DND-41 (cell line): Measurements from ENCODE around the gene NR6A1.

Experiments
- ATAC-seq: fragments of 200-7000 bp; cut with Tn5 transposase; 3 replicates; pipeline ENCODE4 v1.9.1; 2021; ENCODE audit warnings: low read depth; ENCODE audit not compliant: insufficient read depth
- DNase-seq: peaks from one replicate; pipeline ENCODE4 v3.0.0-alpha.2; 2020
- H2AFZ ChIP-seq: 2 replicates; pipeline ENCODE4 v1.6.0; 2012; ENCODE audit warnings: low read depth, low read length
- H3K27ac ChIP-seq: 2 replicates; pipeline ENCODE4 v1.5.1; 2012; ENCODE audit warnings: low read length, inconsistent platforms
- H3K27me3 ChIP-seq: fragments of 200-600 bp; sonication (generic); 2 replicates; pipeline ENCODE4 v1.6.0; 2012; ENCODE audit warnings: low read length, mild to moderate bottlenecking, inconsistent platforms; ENCODE audit not compliant: insufficient read depth, poor library complexity
- H3K36me3 ChIP-seq: 2 replicates; pipeline ENCODE4 v1.5.1; 2012; ENCODE audit warnings: low read length, inconsistent platforms; ENCODE audit not compliant: insufficient read depth
- H3K4me1 ChIP-seq: 2 replicates; pipeline ENCODE4 v1.5.1; 2012; ENCODE audit warnings: mild to moderate bottlenecking, low read length; ENCODE audit not compliant: insufficient read depth
- H3K4me2 ChIP-seq: 2 replicates; pipeline ENCODE4 v1.6.0; 2012; ENCODE audit warnings: mild to moderate bottlenecking, moderate library complexity, low read length, inconsistent platforms; ENCODE audit not compliant: insufficient read depth
- H3K4me3 ChIP-seq, 2 experiments: fragments of 200-600 bp in 1 of 2; shearing (Covaris generic) in 1 of 2; 2 replicates each; pipeline ENCODE4 v1.5.1; 2012 to 2016; ENCODE audit warnings: inconsistent platforms in 2 of 2, low read length in 2 of 2, mild to moderate bottlenecking in 2 of 2, low read depth in 1 of 2, moderate library complexity in 1 of 2
- H3K79me2 ChIP-seq: 2 replicates; pipeline ENCODE4 v1.6.0; 2012; ENCODE audit warnings: low read length, inconsistent platforms; ENCODE audit not compliant: insufficient read depth
- H3K9ac ChIP-seq: 2 replicates; pipeline ENCODE4 v1.6.0; 2012; ENCODE audit warnings: low read depth, mild to moderate bottlenecking, inconsistent platforms, low read length, moderate library complexity
- H3K9me3 ChIP-seq: 2 replicates; pipeline ENCODE4 v1.5.1; 2012; ENCODE audit warnings: low read length, moderate library complexity, mild to moderate bottlenecking, inconsistent platforms; ENCODE audit not compliant: insufficient read depth, severe bottlenecking
- H4K20me1 ChIP-seq: 2 replicates; pipeline ENCODE4 v1.6.0; 2012; ENCODE audit warnings: low read length; ENCODE audit not compliant: insufficient read depth
- EZH2 ChIP-seq: IDR thresholded peaks from 3 replicates; pipeline ENCODE4 v1.6.1; 2012; ENCODE audit warnings: borderline replicate concordance, low read depth, mild to moderate bottlenecking, moderate library complexity, low read length, inconsistent platforms; ENCODE audit not compliant: severe bottlenecking
- TF ChIP-seq, protein P1 (sequence below): IDR thresholded peaks from 2 replicates; pipeline ENCODE4 v1.5.1; 2012; ENCODE audit warnings: borderline replicate concordance, low read length, moderate library complexity, mild to moderate bottlenecking; ENCODE audit not compliant: poor library complexity, severe bottlenecking; ENCODE audit errors: extremely low read depth

NR6A1 gene

DNA sequence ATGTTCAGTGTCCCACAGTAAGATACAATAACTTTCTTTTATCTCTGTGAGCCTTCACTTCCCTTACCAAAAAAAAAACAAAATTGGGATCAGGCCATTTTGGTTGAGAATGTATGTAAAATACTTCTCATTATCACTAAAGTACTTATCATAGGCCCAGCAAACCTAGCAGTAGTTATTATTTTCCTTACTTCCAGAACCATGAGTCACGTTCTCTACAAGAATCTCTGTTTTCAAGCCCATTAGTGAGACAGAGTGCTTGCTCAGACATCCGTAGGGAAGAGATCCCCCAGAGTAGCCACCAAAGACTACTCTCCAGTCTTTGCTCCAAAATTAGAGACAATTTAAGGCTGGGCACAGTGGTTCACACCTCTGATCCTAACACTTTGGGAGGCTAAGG lies 160.0 kb downstream of the NR6A1 start:
- Histone ChIP-seq H3K9ac (no peak overlapping the region), H3K9me3 (no peaks in the 10 kb centered on the region), H3K4me3 (no peak overlapping the region), H3K4me1 (no peaks in the 10 kb centered on the region), H3K4me2 (no peak overlapping the region), H3K36me3 (no peaks in the 10 kb centered on the region), H2AFZ (no peak overlapping the region), H3K27ac (no peak overlapping the region), H4K20me1 (no peaks in the 10 kb centered on the region), H3K27me3 (no peaks in the 10 kb centered on the region), H3K79me2 (no peaks in the 10 kb centered on the region)
- ATAC-seq = no peak
- TF ChIP-seq, protein P1, sequence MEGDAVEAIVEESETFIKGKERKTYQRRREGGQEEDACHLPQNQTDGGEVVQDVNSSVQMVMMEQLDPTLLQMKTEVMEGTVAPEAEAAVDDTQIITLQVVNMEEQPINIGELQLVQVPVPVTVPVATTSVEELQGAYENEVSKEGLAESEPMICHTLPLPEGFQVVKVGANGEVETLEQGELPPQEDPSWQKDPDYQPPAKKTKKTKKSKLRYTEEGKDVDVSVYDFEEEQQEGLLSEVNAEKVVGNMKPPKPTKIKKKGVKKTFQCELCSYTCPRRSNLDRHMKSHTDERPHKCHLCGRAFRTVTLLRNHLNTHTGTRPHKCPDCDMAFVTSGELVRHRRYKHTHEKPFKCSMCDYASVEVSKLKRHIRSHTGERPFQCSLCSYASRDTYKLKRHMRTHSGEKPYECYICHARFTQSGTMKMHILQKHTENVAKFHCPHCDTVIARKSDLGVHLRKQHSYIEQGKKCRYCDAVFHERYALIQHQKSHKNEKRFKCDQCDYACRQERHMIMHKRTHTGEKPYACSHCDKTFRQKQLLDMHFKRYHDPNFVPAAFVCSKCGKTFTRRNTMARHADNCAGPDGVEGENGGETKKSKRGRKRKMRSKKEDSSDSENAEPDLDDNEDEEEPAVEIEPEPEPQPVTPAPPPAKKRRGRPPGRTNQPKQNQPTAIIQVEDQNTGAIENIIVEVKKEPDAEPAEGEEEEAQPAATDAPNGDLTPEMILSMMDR = no peak
- no peak for TF ChIP-seq EZH2
- no peak for DNase-seq

DNA sequence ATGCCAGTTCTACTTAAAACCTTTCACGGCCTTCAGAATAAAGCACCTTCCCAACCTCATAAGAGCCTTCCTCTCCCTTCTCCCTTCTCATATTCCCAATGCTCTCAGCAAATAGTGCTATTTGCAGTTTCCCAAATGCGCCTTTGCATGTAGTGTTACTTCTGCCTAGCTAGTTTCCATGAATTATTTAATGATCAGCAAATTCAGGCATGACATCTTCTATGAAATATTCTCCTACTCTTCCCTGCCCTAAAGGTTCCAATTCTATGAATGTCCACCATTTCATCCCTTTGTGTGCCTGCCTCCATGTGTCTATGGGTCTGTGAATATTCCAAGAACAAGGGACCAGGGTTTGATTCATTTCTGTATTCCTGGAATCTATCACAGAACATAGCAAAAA lies 165.1 kb downstream of the NR6A1 start:
- H3K9me3 ChIP-seq = no peaks in the 10 kb centered on the region
- H3K27ac ChIP-seq = no peak overlapping the region
- H3K4me3 ChIP-seq = no peak overlapping the region
- no peak for ATAC-seq
- no peaks in the 10 kb centered on the region for H4K20me1 ChIP-seq
- H2AFZ ChIP-seq = no peak overlapping the region
- H3K27me3 ChIP-seq = no peaks in the 10 kb centered on the region
- no peaks in the 10 kb centered on the region for H3K4me1 ChIP-seq
- no peak for DNase-seq
- TF ChIP-seq, protein P1 = no peak
- no peak for TF ChIP-seq EZH2
- no peaks in the 10 kb centered on the region for H3K79me2 ChIP-seq
- H3K4me2 ChIP-seq = no peak overlapping the region
- no peak overlapping the region for H3K9ac ChIP-seq
- H3K36me3 ChIP-seq = no peaks in the 10 kb centered on the region

DNA sequence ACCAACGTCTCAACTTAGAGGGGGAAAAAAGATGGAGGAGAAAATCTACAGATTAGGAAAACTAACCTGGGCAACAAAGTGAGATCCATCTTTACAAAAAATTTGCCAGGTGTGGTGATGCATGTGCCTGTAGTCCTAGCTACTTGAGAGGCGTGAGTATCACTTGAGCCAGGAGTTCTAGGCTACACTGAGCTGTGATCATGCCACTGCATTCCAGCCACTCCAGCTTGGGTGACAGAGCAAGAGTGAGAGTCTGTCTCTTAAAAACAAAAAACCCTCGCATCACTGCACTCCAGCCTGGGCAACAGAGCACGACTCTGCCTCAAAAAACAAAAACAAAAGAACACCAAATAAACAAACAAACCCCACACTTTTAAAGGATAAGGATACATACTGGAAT lies 165.9 kb downstream of the NR6A1 start:
- Histone ChIP-seq H3K79me2 (no peaks in the 10 kb centered on the region), H2AFZ (no peak overlapping the region), H3K36me3 (no peaks in the 10 kb centered on the region), H3K27me3 (no peaks in the 10 kb centered on the region), H3K9me3 (no peaks in the 10 kb centered on the region), H3K4me3 (no peak overlapping the region), H3K9ac (no peak overlapping the region), H4K20me1 (no peaks in the 10 kb centered on the region), H3K4me1 (no peaks in the 10 kb centered on the region), H3K27ac (no peak overlapping the region), H3K4me2 (no peak overlapping the region)
- TF ChIP-seq, protein P1 = no peak
- TF ChIP-seq EZH2 = no peak
- DNase-seq = no peak
- no peak for ATAC-seq

DNA sequence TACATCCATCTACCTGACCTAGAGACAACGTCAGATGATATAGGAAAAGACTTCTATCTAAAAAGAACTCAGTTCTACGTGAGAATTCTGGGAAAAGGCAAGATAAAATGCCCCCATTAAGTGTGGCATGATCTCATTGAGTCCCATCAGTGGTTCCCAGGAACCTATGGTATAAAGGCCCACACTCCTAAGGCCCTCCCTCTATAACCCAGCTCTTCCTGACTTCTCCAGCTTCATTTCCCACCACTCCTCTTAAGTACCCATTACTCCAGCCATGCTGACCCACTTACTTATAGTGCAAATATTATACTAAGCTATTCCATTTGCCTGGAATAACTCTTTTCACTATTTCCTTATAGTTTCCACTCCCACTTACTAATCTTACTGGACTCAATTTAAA lies 168.5 kb downstream of the NR6A1 start:
- H3K27ac ChIP-seq = no peak overlapping the region
- no peaks in the 10 kb centered on the region for H3K4me1 ChIP-seq
- no peak overlapping the region for H2AFZ ChIP-seq
- ATAC-seq = no peak
- no peaks in the 10 kb centered on the region for H4K20me1 ChIP-seq
- H3K9ac ChIP-seq = no peak overlapping the region
- no peaks in the 10 kb centered on the region for H3K9me3 ChIP-seq
- TF ChIP-seq, protein P1 = no peak
- no peak for TF ChIP-seq EZH2
- H3K27me3 ChIP-seq = no peaks in the 10 kb centered on the region
- no peak for DNase-seq
- H3K79me2 ChIP-seq = no peaks in the 10 kb centered on the region
- no peak overlapping the region for H3K4me3 ChIP-seq
- no peaks in the 10 kb centered on the region for H3K36me3 ChIP-seq
- no peak overlapping the region for H3K4me2 ChIP-seq
